Neural cell (in vitro differentiated cells): Measurements from ENCODE around the gene HSP90B1.

Source experiments
- CTCF ChIP-seq: fragments of 450-650 bp; IDR thresholded peaks from 2 replicates; pipeline ENCODE4 v1.5.1; 2014; ENCODE audit warnings: antibody characterized with exemption, mild to moderate bottlenecking, moderate library complexity; ENCODE audit not compliant: poor library complexity, severe bottlenecking
- POLR2AphosphoS5 ChIP-seq: IDR thresholded peaks from 2 replicates; pipeline ENCODE4 v1.6.1; 2012
- TAF1 ChIP-seq: IDR thresholded peaks from 2 replicates; pipeline ENCODE4 v1.6.1; 2012; ENCODE audit warnings: low read depth

- TF ChIP-seq CTCF = no peak
- no peak for TF ChIP-seq TAF1
- TF ChIP-seq POLR2AphosphoS5 = no peak
Measured at GRCh38 chr12:103975368-103975767, 45.2 kb downstream of the HSP90B1 start.
